OCI-LY3 (cell line): ENCODE data around the gene RUNX2.

Experiments used
- CTCF ChIP-seq: fragments of 200-600, 300-600 bp; sonication (generic); IDR thresholded peaks from 2 replicates; pipeline ENCODE4 v1.5.1; 2014; ENCODE audit warnings: antibody characterized with exemption, low read length, low read depth
- EZH2phosphoT487 ChIP-seq: fragments of 200-600 bp; shearing (Covaris generic); IDR thresholded peaks from 2 replicates; pipeline ENCODE4 v1.6.1; 2018; ENCODE audit warnings: antibody characterized with exemption, mixed run types, low read depth

- TF ChIP-seq CTCF (no peak), EZH2phosphoT487 (no peak)
Measured at GRCh38 chr6:45518013-45518720, 190.0 kb downstream of the RUNX2 start.
